AG09319 (cell line): Measurements from ENCODE around the gene ZFAND2A.
"Not testable (repeated sequence)": the region's sequence is repeated elsewhere in the genome, so short reads cannot be mapped to it uniquely, and the experiment has no call there.

Experiments used
- DNase-seq: peaks from one replicate; pipeline ENCODE4 v3.0.0-alpha.2; 2010; ENCODE audit warnings: low read depth; ENCODE audit errors: extremely low read depth
- TF ChIP-seq, protein P1 (sequence below): IDR thresholded peaks from 2 replicates; pipeline ENCODE4 v1.5.1; 2011; ENCODE audit warnings: low read depth, mild to moderate bottlenecking, inconsistent platforms, low read length, moderate library complexity

Gene ZFAND2A

GRCh38 chr7:1122832-1123501 is 37.0 kb downstream of the ZFAND2A start:
- TF ChIP-seq, protein P1, sequence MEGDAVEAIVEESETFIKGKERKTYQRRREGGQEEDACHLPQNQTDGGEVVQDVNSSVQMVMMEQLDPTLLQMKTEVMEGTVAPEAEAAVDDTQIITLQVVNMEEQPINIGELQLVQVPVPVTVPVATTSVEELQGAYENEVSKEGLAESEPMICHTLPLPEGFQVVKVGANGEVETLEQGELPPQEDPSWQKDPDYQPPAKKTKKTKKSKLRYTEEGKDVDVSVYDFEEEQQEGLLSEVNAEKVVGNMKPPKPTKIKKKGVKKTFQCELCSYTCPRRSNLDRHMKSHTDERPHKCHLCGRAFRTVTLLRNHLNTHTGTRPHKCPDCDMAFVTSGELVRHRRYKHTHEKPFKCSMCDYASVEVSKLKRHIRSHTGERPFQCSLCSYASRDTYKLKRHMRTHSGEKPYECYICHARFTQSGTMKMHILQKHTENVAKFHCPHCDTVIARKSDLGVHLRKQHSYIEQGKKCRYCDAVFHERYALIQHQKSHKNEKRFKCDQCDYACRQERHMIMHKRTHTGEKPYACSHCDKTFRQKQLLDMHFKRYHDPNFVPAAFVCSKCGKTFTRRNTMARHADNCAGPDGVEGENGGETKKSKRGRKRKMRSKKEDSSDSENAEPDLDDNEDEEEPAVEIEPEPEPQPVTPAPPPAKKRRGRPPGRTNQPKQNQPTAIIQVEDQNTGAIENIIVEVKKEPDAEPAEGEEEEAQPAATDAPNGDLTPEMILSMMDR, result no peak
- no peak for DNase-seq

DNA sequence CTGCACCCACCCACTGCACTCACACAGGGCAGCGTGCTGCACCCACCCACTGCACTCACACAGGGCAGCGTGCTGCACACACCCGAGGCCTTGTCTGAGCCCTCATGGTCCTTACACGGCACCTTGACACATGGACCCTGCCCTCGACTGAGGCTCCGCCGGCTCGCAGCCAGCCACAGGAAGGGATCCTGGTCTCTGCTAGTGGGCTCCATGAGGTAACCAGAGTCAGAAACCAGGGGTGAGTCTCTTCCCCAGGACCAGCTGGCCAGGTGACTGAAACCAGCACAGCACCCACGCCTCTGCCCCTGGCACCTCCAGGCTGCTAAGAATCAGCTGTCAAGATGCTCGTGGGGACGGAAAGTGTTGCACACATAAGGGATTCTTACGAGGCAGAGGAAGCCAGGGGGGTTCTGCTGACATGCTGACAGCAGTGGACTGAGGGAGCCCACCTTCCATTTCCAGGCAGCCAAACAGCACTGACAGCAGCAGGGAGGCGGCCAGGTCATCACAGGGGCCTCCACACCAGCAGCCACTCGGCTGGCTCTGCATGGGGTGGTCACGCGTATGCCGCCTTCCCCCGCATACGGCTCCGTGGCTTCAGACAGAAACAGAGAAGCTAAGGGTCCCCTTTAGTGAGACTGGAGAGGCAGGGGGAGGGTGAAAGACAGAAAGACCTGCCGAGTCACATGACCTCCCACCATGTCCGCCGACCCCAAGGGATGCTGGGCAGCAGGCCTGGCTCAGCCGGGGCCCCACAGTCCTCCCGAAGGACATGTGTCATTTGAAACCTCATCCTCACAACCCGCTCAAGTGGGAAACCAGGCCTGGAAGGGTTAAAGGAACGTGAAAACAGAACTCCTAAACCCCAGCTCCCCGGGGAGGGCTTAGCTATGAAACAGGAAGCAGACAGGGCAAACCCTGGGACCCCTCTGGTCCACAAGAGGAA is 37.8 kb downstream of the ZFAND2A start:
- no peak for DNase-seq
- TF ChIP-seq, protein P1, result no peak

GRCh38 chr7:1121476-1121875 is 38.5 kb downstream of the ZFAND2A start:
- no peak for DNase-seq
- TF ChIP-seq, protein P1, result no peak

GRCh38 chr7:1120791-1121190 is 39.2 kb downstream of the ZFAND2A start:
- TF ChIP-seq, protein P1, result no peak
- no peak for DNase-seq

GRCh38 chr7:1119201-1119600 is 40.8 kb downstream of the ZFAND2A start:
- TF ChIP-seq, protein P1, result no peak
- no peak for DNase-seq

GRCh38 chr7:1117321-1117928 is 42.6 kb downstream of the ZFAND2A start:
- TF ChIP-seq, protein P1, result no peak
- DNase-seq, result no peak

DNA sequence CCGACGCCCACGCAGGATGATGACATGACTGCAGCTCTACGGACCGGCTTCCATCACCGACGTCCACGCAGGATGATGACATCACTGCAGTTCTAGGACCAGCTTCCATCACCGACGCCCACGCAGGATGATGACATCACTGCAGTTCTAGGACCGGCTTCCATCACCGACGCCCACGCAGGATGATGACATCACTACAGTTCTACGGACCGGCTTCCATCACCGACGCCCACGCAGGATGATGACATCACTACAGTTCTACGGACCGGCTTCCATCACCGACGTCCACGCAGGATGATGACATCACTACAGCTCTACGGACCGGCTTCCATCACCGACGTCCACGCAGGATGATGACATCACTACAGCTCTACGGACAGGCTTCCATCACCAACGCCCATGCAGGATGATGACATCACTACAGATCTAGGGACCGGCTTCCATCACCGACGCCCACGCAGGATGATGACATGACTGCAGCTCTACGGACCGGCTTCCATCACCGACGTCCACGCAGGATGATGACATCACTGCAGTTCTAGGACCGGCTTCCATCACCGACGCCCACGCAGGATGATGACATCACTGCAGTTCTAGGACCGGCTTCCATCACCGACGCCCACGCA is 43.5 kb downstream of the ZFAND2A start:
- DNase-seq, result not testable (repeated sequence)

- not testable (repeated sequence) for DNase-seq
These were observed 44.6 kb downstream of the ZFAND2A start for GRCh38 chr7:1115171-1116045.
